ENCODE measurements around the gene DPM2.

DPM2 gene

DNA sequence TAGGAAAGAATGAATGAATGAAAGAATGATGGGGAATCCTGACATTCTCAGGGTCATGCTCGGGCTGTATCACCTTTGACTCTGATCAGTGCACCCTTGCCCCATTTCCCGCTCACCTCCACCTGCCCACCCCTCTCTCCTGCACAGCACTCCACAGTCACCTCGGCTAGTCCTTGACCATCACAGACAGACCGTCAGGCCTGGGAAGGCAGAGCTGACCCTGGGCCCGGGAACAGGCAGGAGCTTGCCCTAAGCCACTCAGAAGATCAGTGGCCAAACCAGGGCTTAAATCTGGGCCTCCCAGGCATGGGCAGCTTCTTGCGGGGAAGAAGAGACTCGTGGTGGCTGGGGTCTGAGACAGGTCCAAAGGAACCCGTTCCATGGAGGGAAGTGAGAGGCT, 41.8 kb downstream of the DPM2 start:
- no peak for DNase-seq

DNA sequence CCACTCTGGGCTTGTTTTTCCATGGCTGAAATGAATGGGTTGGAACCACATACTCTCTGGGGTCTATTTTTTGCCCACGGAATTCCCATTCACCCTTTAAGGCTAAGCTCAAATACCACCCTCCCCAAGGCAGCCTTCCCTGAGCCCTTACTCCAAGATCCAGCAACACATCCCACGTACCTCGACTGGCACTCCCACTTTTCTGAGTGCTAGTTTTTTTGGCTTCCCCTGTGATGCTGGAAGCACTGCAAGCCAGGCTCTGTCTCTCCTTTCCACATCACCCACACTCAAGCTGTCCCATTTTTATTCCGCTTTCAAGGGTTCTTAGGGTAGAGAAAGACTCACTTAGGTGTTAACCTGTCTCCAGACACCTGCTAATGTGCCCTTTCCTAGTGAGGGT, 44.3 kb downstream of the DPM2 start:
- DNase-seq = no peak

DNA sequence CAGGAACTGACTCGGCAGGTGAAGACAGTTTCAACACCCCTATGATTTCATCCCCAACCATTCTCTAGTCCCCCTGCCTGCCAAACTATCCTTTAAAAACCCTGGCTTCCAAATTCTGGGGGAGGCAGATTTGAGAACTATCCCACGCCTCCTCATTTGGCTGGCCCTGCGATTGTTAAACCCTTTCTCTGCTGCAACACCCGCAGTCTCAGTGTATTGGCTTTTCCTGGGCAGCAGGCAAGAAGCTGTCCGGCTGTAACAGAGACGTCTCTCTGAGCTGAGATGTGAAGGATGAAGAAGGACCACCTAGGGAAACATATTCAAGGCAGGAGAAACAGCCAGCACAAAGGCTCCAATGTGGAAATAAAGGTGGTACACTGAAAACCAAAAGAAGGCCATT, 44.8 kb downstream of the DPM2 start:
- no peak for DNase-seq

DNA sequence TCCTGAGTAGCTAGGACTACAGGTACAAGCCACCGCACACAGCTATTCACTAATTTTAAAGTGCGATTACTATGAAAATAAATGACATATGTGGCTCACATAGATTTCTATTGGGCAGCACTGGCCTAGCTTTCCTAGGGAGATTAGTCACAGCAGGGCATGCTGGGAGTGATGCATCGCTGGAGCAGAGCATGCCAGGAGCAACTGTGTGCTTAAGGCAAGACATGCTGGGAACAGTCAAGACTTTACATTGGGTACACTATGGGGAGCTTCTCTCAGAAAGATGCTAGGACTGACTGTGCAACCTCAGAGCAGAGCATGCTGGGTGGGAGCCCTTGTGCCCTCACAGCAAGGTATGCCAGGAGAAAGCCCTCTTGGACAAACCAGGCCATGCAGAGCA, 47.6 kb downstream of the DPM2 start:
- no peak for DNase-seq

DNA sequence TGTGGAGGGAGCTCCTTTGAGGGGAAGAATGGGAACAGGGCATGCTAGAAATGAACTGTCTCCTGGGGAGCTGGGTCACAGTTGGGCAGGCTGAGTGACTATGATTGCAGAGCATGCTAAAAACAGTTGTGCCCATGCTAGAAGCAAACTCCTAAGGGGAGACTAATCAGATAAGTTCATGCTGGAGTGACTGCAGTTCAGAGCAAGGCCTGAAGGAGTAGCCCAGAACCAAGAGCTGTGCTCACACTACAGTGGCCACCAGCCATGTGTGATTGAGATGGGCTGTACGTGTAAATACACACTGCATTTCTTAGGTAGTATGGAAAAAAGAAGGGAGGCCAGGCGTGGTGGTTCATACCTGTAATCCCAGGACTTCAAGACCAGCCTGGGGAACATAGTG, 49.9 kb downstream of the DPM2 start:
- DNase-seq = no peak

DNA sequence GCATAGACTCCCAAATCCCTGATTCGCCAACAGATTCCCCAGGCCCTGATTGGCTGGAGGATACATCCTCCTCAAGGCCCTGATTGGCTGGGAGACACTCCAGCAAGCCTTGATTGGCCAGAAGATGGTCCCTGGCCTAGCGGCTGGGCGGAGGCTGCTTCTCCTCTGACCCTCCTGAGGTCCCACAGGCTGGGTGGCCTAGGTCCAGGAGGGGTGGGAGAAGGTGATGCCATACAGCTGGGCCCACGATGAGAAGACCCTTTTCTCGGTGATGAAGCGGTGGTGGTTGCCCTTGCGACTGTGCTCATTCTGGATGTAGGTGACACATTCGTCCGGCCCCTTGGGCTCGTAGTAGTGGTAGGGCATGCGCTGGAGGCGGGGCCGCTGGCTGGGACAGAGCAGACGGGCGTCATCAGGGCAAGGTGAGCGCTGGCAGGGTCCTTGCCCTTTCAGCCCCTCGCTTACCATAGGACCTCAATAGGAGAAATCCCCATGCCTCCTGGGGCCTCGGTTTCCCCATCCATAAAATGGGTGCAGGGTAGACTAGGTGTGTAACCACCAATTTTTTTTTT, 51.2 kb downstream of the DPM2 start:
- DNase-seq = no peak

DNA sequence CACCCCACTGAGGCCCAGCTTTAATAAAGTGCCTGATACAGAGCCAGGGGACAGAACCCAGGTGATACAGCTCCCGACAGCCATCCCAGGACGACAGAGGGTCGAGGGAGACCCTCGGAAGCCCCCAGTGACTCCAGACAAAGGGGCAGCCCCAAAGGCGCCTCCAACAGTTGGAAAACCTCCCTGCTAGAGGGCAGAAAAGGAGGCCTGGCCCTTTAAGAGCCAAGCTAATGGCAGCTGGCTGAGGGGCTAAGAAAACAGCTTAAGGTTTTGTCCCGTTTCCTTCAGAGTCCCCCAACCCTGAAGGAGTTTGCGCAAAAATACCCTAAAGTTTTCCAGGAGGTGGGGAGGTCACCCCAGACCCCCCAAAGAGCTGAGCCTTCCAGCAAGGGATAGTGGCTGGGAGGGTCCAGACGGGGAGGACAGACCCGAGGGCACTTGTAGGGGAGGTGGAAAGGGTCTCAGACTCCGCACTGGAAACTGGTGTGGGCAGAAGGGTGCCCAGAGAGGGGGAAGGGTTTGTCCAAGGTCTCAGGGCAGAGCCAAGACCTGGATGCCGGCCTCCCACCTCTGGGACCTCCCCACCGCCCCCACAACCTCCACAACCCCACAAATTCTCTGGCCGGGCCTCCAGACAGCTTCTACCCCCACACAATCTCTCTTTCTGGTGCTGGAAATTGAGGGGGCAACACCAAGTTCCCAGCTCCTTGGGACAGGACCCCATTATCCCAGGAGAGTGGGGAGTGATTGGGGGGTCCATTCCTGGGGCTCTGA, 52.0 kb downstream of the DPM2 start:
- DNase-seq = no peak

Data from inflammatory macrophage treated with lipopolysaccharide for 4 hours (primary cell).